ENCODE measurements around the gene KREMEN1. TPM values are rescaled to one million over a fixed set of nuclear protein-coding genes. Genes with fewer than 3 reads are reported as not detected.

The KREMEN1 gene
- total RNA-seq, 6 donors from 2014 or later: 8.4 to 24.3 (median 15.9) TPM

- H3K27me3 ChIP-seq: no peaks in the 10 kb centered on the region
- H3K4me1 ChIP-seq: no peaks in the 10 kb centered on the region
- no peak for DNase-seq
- peaks cover 0 to 15% (median 0%) of the 10 kb centered on the region in 4 donors for H3K36me3 ChIP-seq
- H3K4me3 ChIP-seq: no peak overlapping the region
- no peaks in the 10 kb centered on the region for H3K9me3 ChIP-seq
- TF ChIP-seq, protein P1, sequence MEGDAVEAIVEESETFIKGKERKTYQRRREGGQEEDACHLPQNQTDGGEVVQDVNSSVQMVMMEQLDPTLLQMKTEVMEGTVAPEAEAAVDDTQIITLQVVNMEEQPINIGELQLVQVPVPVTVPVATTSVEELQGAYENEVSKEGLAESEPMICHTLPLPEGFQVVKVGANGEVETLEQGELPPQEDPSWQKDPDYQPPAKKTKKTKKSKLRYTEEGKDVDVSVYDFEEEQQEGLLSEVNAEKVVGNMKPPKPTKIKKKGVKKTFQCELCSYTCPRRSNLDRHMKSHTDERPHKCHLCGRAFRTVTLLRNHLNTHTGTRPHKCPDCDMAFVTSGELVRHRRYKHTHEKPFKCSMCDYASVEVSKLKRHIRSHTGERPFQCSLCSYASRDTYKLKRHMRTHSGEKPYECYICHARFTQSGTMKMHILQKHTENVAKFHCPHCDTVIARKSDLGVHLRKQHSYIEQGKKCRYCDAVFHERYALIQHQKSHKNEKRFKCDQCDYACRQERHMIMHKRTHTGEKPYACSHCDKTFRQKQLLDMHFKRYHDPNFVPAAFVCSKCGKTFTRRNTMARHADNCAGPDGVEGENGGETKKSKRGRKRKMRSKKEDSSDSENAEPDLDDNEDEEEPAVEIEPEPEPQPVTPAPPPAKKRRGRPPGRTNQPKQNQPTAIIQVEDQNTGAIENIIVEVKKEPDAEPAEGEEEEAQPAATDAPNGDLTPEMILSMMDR (IDR thresholded peaks at IDR 0.05): no peak
- no peak for TF ChIP-seq POLR2A (IDR thresholded peaks at IDR 0.05)
- TF ChIP-seq EP300 (IDR thresholded peaks at IDR 0.05): no peak
- no peak for TF ChIP-seq POLR2AphosphoS5 (IDR thresholded peaks at IDR 0.05)
- ATAC-seq (ENCODE audit: low FRiP score in 2 of 2): no peak
- no peak overlapping the region for H3K27ac ChIP-seq
These were observed 49.2 kb downstream of the KREMEN1 start for GRCh38 chr22:29122041-29122440.

- Histone ChIP-seq H3K27me3 (no peaks in the 10 kb centered on the region), H3K9me3 (no peaks in the 10 kb centered on the region), H3K36me3 (peaks cover 0 to 15% (median 0%) of the 10 kb centered on the region in 4 donors), H3K4me3 (no peak overlapping the region), H3K27ac (no peak overlapping the region), H3K4me1 (peaks cover 0 to 9% (median 4%) of the 10 kb centered on the region in 4 donors)
- ATAC-seq (ENCODE audit: low FRiP score in 2 of 2) (no peak), DNase-seq (no peak)
- TF ChIP-seq POLR2AphosphoS5 (IDR thresholded peaks at IDR 0.05): no peak
- no peak for TF ChIP-seq EP300 (IDR thresholded peaks at IDR 0.05)
- TF ChIP-seq POLR2A (IDR thresholded peaks at IDR 0.05): no peak
- TF ChIP-seq, protein P1 (IDR thresholded peaks at IDR 0.05): no peak
- WGBS, 2 donors: 88 to 90% methylated on average over 10 of the region's 10 CpGs
These were observed 52.1 kb downstream of the KREMEN1 start for GRCh38 chr22:29124777-29125442.

DNA sequence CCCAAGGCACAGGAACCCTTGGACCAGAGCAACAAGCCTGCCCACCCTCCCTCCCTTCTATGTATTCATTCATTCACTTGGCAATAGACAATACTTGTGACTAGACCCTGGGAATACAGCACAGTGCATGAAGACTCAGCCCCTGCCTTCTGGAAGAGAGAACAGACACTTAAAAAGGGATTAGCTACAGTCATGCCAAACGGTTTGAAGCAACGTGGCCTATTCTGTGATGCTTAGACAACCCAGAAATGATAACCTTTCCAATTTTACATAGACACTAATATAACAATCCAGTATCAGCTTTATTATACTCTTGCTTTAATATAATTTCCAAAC, 52.6 kb downstream of the KREMEN1 start:
- no peak overlapping the region for H3K27ac ChIP-seq
- ATAC-seq (ENCODE audit: low FRiP score in 2 of 2): no peak
- 80 to 87% methylated on average over 2 of the region's 2 CpGs for WGBS, 2 donors

DNA sequence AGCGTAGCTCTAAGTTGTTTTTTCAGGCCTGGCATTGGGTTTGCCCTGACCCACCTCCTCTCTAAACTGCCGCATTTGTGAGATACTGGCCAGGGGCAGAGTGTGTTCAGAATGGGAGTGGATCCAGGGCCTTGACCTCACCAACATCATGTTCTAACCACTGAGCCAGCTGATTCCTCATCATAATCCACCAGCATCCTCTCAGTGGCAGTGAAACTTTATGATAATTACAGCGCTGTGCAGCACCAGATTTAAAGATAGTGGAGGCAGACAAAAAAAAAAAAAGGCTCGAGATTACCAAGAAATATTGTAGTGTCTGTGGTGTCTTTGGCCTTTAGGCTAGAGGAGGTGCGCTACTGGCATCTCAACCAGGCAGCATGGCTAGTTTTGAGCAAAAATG, 53.0 kb downstream of the KREMEN1 start:
- H3K36me3 ChIP-seq: peaks cover 0 to 15% (median 0%) of the 10 kb centered on the region in 4 donors
- 94% methylated on average over 5 of the region's 5 CpGs for WGBS, 2 donors
- no peak for TF ChIP-seq POLR2AphosphoS5 (IDR thresholded peaks at IDR 0.05)
- no peak for TF ChIP-seq EP300 (IDR thresholded peaks at IDR 0.05)
- TF ChIP-seq, protein P1 (IDR thresholded peaks at IDR 0.05): no peak
- TF ChIP-seq POLR2A (IDR thresholded peaks at IDR 0.05): no peak
- H3K27me3 ChIP-seq: no peaks in the 10 kb centered on the region
- DNase-seq (no peak), ATAC-seq (ENCODE audit: low FRiP score in 2 of 2) (no peak)
- no peak overlapping the region for H3K4me3 ChIP-seq
- peaks cover 0 to 10% (median 5%) of the 10 kb centered on the region in 4 donors for H3K4me1 ChIP-seq
- no peaks in the 10 kb centered on the region for H3K9me3 ChIP-seq
- H3K27ac ChIP-seq: no peak overlapping the region

More for the DNA sequence above, 52.6 kb downstream of the KREMEN1 start:
- DNase-seq: no peak
- TF ChIP-seq POLR2AphosphoS5 (IDR thresholded peaks at IDR 0.05) (no peak), POLR2A (IDR thresholded peaks at IDR 0.05) (no peak), EP300 (IDR thresholded peaks at IDR 0.05) (no peak)
- TF ChIP-seq, protein P1 (IDR thresholded peaks at IDR 0.05): no peak
- no peaks in the 10 kb centered on the region for H3K27me3 ChIP-seq
- H3K9me3 ChIP-seq: no peaks in the 10 kb centered on the region
- H3K4me3 ChIP-seq: no peak overlapping the region
- H3K4me1 ChIP-seq: peaks cover 0 to 10% (median 5%) of the 10 kb centered on the region in 4 donors
- peaks cover 0 to 15% (median 0%) of the 10 kb centered on the region in 4 donors for H3K36me3 ChIP-seq

Measured in upper lobe of left lung (tissue), 6 donors.